ENCODE results near the gene TMEM239.

TMEM239 gene

GRCh38 chr20:2840967-2841531 is 24.9 kb downstream of the TMEM239 start (continued):
- TF ChIP-seq BACH2 (CRISPR knock-in tag; IDR thresholded peaks at IDR 0.05; ENCODE audit: borderline replicate concordance) (no peak), SNAI2 (CRISPR knock-in tag; IDR thresholded peaks at IDR 0.05) (no peak), RARB (CRISPR knock-in tag; IDR thresholded peaks at IDR 0.05) (no peak), PATZ1 (CRISPR knock-in tag; IDR thresholded peaks at IDR 0.05; ENCODE audit: borderline replicate concordance) (no peak), ZFP30 (CRISPR knock-in tag; IDR thresholded peaks at IDR 0.05) (no peak), OSR1 (CRISPR knock-in tag; IDR thresholded peaks at IDR 0.05) (no peak), POU6F1 (CRISPR knock-in tag; IDR thresholded peaks at IDR 0.05; ENCODE audit: borderline replicate concordance, low read depth) (no peak), TCF4 (CRISPR knock-in tag; IDR thresholded peaks at IDR 0.05; ENCODE audit: borderline replicate concordance) (no peak)

GRCh38 chr20:2845607-2846006 is 29.4 kb downstream of the TMEM239 start:
- ATAC-seq, result no peak
- TF ChIP-seq ZFP30 (CRISPR knock-in tag; IDR thresholded peaks at IDR 0.05) (no peak), POU6F1 (CRISPR knock-in tag; IDR thresholded peaks at IDR 0.05; ENCODE audit: borderline replicate concordance, low read depth) (no peak), PATZ1 (CRISPR knock-in tag; IDR thresholded peaks at IDR 0.05; ENCODE audit: borderline replicate concordance) (no peak)

GRCh38 chr20:2846698-2847097 is 30.5 kb downstream of the TMEM239 start:
- TF ChIP-seq ISL1 (CRISPR knock-in tag; IDR thresholded peaks at IDR 0.05), result no peak
- TF ChIP-seq ZNF8 (CRISPR knock-in tag; IDR thresholded peaks at IDR 0.05), result no peak
- TF ChIP-seq RARB (CRISPR knock-in tag; IDR thresholded peaks at IDR 0.05), result no peak
- TF ChIP-seq TCF4 (CRISPR knock-in tag; IDR thresholded peaks at IDR 0.05; ENCODE audit: borderline replicate concordance), result no peak
- TF ChIP-seq TSHZ2 (CRISPR knock-in tag; IDR thresholded peaks at IDR 0.05), result no peak
- TF ChIP-seq ARNTL (CRISPR knock-in tag; IDR thresholded peaks at IDR 0.05; ENCODE audit: borderline replicate concordance, low read depth), result no peak
- no peak for TF ChIP-seq GLIS3 (CRISPR knock-in tag; IDR thresholded peaks at IDR 0.05)
- ATAC-seq, result no peak

GRCh38 chr20:2847802-2848201 is 31.6 kb downstream of the TMEM239 start:
- no peak for ATAC-seq
- TF ChIP-seq ZFP30 (CRISPR knock-in tag; IDR thresholded peaks at IDR 0.05), result no peak
- no peak for TF ChIP-seq POU6F1 (CRISPR knock-in tag; IDR thresholded peaks at IDR 0.05; ENCODE audit: borderline replicate concordance, low read depth)
- TF ChIP-seq ESRRG (CRISPR knock-in tag; IDR thresholded peaks at IDR 0.05), result no peak
- no peak for TF ChIP-seq ZNF70 (CRISPR knock-in tag; IDR thresholded peaks at IDR 0.05)
- no peak for TF ChIP-seq CREB5 (CRISPR knock-in tag; IDR thresholded peaks at IDR 0.05; ENCODE audit: low read depth)
- no peak for TF ChIP-seq CSRNP3 (CRISPR knock-in tag; IDR thresholded peaks at IDR 0.05)
- TF ChIP-seq ZC3H10 (CRISPR knock-in tag; IDR thresholded peaks at IDR 0.05), result no peak
- no peak for TF ChIP-seq ZNF565 (CRISPR knock-in tag; conservative IDR thresholded peaks at IDR 0.05; ENCODE audit: low read depth)
- TF ChIP-seq ISL1 (CRISPR knock-in tag; IDR thresholded peaks at IDR 0.05), result no peak
